Left lobe of liver (tissue), 2 donors: ENCODE data around the gene NCOA3. TPM values are rescaled to one million over a fixed set of nuclear protein-coding genes. Genes with fewer than 3 reads are reported as not detected.
"Not testable (repeated sequence)": the region's sequence is repeated elsewhere in the genome, so short reads cannot be mapped to it uniquely, and the experiment has no call there.

ENCODE experiments used
- ATAC-seq: fragments of 200-7000 bp; cut with Tn5 transposase; one replicate; pipeline ENCODE4 v1.9.1; 2020; ENCODE audit warnings: mild to moderate bottlenecking, moderate library complexity
- DNase-seq: peaks from one replicate; pipeline ENCODE4 v3.0.0-alpha.2; 2020; ENCODE audit warnings: low spot score
- total RNA-seq: library from RNA; stranded (reverse); gene quantifications from one replicate; pipeline ENCODE4 v1.2.1, GENCODE V29; 2021
- donor health status: DM: no; HTN: no; CAD: no; lungs with moderate emphysema.
- donor health status: DM: no; HTN: yes; CAD: no.

NCOA3 gene
- total RNA-seq, 1 donor from 2014 or later, result 11.2 TPM

- ATAC-seq (no peak), DNase-seq (no peak)
Measured at GRCh38 chr20:47499053-47499452, 2.6 kb upstream of the NCOA3 start.

DNA sequence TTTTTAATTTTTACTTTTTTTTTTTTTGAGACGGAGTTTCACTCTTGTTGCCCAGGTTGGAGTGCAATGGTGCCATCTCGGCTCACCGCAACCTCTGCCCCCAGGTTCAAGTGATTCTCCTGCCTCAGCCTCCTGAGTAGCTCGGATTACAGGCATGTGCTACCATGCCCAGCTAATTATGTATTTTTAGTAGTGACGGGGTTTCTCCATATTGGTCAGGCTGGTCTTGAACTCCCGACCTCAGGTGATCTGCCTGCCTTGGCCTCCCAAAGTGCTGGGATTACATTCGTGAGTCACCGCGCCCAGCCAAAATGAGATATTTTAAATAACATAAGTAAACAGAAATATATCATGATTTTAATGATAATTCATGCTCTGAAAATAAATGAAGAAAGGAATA lies 1.6 kb upstream of the NCOA3 start:
- not testable (repeated sequence) for DNase-seq, ATAC-seq

DNA sequence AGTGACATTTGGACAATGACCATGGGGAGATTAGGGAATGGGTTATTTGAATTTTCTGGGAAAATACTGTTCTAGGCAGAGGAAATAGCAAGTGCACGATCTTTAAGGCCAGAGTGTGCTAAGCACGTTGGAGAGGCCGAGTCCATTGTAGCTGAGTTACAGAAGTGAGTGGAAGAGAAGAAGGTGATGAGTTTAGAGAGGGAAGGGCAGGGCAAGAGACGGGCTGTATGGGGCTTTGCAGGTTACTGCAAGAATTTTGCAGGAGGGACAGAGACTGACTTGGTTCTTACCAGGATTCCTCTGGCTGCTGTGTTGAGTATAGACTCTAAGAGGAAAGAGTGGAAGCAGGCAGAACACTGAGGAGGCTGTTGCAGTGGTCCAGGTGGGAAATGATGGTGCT lies 1.1 kb upstream of the NCOA3 start:
- no peak for DNase-seq
- ATAC-seq, result no peak

DNA sequence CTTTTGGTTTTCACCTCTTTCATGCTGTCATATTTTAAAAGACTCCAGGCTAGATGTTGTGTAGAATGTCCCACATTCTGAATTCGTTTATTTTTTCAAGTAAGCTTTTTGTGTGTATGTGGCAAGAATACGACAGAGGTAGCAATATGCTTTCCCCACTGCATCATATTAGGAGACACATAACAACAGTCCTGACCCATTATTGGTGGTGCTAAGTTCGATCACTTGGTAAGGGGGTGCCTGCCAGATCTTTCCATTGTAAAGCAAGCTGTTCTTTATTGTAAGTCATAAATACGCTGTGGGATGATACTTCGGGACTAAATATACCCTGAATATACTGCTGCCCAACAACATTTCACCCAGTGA lies 588 bp upstream of the NCOA3 start:
- ATAC-seq (no peak), DNase-seq (no peak)

DNA sequence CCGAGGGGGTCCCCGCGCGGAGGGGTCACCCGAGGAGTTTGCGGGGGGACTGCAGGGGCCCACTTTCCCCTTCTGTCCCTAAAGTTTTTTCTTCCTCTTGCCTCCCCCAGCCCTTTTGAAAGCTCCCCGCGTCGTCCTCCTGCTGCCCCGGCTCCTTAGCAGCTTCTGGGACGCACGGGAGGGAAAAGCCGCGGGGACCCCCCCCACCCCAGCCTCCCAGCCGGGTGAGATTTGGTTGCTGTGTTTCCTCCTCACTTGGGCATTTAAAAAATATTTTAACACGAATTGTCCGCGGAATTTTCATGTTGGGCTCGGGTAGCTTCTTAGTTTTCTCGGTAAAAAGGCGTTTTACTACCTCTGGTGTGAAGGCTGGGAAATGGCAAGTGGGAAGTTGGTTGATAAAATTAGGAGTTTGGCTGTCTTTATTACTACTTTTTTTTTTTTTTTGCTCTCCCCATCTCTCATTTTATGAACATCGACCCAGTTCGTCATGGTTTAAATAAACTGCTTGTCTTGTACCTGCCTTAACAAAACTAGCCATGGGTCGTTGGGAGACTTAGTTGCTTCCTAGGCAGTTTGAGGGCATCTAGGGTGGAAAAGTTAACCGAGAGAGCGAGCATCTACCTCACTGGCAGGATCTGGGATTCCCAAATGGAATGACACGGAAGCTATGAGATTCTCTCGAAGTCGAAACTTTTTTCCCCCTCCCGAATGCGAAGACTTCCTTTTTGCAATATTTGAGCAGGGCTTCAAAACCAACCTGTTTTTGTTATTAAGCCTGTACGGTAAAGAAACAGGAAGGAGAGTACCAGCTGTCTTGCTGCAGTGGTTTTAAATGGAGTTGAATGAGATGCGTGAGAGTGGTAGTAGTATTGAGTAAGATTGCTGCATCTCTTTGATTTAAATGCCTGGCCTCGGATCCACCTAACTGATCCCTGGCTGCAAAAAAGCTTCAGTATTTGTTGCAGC lies 868 bp downstream of the NCOA3 start:
- ATAC-seq (peak; percentile 36), DNase-seq (peak; percentile 48)

DNA sequence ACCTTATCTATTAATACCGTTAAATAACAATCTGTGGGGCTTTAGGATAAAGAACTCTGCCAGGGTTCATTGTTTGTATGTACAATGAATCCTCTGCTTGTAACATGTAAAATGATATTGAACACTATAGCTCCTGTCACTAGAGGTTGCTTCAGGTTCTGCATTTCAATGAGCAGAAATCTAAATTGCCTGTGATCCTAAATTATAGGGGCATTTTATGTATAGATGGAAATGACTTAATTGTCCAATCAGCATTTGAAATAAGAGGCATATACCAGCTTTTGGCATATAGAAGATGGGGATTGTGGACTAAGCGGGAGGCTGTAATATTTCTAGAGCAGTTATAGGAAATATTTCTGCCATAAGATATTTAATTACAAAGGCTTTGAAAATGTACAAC lies 2.0 kb downstream of the NCOA3 start:
- DNase-seq, result no peak
- ATAC-seq, result no peak

- DNase-seq (peak; percentile 22), ATAC-seq (peak; percentile 2)
Measured at GRCh38 chr20:47506335-47506734, 4.6 kb downstream of the NCOA3 start.

- peak; percentile 8 for DNase-seq
- no peak for ATAC-seq
Measured at GRCh38 chr20:47506850-47507249, 5.2 kb downstream of the NCOA3 start.

GRCh38 chr20:47507275-47507981 lies 5.7 kb downstream of the NCOA3 start:
- not testable (repeated sequence) for ATAC-seq, DNase-seq

DNA sequence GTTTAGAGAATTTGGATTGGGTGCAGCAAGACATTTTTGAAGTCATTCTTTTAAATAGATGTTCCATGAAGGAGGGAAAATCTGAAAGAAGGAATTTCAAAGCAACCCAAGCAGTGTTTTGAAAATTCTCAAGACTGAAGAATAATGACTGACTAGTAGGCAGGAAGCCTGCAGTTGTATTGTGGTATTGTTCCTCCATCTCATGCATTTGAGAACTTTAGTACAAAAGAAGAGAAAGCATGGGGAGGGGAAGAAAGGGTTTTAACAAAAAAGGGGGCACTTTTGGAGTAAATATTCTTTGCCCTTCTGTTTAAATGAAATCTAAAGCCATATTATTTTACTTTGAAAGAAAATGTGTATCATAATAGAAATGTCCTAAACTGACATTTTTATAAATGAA lies 6.6 kb downstream of the NCOA3 start:
- ATAC-seq, result no peak
- no peak for DNase-seq

DNA sequence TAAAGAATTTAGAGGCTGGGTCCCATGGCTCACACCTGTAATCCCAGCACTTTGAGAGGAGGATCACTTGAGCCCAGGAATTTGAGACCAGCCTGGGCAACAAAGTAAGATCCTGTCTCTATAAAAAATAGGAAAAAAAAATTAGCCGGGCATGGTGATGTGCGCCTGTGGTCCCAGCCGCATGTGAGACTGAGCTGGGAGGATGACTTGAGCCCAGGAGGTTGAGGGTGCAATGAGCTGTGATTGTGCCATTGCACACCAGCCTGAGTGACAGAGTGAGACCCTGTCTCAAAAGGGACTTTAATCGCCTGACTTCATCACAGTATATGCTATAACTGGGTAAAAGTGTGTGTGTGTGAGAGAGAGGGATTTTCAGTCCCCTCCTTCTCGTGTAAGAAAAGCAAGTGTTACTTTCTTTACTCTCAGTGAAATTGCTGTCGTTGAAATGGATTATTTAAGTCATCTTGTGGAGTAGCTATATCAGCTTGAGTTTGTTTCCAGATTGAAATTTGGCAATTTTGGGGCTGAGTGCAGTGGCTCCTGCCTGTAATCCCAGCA lies 7.5 kb downstream of the NCOA3 start:
- ATAC-seq, result no peak
- DNase-seq, result no peak

DNA sequence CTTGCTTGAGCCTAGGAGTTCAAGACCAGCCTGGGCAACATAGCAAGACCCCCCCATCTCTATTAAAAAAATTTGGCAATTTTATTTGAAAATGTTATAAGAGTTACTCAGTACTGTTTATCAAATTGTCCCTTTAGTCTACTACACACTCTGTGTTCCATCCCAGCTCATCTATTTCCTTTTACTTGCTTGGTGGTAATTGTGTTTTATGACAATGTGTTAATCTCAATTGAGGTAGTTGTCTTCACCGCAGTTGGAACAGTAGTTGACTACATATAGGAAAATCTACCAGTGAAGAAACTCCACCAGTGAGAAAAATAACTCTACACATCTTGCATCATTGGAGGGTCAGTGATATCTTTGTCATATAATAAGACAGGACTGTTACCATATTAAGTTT lies 8.0 kb downstream of the NCOA3 start:
- DNase-seq, result no peak
- no peak for ATAC-seq

DNA sequence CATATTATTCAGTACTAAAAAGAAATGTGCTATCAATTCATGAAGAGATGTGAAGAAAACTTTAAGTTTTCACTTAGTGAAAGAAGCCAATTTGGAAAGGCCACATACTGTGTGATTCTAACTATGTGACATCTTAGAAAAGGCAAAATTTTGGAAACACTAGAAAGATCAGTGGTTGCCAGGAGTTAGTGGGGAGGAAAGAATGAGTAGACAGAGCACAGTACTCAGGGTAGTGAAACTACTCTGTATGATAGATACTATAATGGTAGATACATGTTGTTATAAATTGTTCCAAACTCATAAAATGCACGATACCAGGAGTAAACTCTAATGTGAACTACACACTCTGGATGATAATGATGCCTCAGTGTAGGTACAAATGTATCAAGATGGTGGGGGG lies 14.2 kb downstream of the NCOA3 start:
- ATAC-seq (no peak), DNase-seq (no peak)

DNA sequence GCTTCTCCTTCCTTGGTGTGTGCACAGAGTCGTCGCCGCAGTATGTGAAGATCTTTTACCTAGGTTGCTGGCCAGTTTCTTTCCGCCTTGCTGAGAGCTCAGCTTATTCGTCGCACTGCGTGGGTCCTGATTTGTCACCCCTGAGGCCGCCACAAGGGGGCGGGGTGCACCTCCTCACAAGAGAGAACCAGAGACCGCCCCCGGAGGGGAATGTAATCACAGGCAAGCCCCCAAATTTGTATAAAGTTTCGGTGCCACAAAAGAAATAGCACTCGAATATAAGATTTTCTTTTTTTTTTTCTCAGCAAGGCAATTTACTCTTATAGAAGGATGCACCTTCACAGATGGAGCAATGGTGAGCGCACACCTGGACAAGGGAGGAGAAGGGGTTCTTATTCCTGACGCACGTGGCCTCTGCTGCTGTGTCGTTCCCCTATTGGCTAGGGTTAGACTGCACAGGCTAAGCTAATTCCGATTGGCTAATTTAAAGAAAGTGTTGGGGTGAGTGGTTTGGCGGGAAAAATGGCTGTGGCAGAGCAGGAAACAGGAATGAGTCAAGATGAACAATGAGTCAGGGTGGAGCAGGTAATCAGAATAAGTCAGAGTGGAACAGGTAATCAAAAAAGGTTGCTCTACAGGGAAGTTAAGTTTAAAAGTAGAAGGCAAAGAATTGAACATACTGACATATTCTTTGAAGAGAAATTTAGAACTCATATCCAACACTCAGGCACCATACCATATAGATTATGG lies 19.5 kb downstream of the NCOA3 start:
- no peak for DNase-seq
- ATAC-seq, result no peak

DNA sequence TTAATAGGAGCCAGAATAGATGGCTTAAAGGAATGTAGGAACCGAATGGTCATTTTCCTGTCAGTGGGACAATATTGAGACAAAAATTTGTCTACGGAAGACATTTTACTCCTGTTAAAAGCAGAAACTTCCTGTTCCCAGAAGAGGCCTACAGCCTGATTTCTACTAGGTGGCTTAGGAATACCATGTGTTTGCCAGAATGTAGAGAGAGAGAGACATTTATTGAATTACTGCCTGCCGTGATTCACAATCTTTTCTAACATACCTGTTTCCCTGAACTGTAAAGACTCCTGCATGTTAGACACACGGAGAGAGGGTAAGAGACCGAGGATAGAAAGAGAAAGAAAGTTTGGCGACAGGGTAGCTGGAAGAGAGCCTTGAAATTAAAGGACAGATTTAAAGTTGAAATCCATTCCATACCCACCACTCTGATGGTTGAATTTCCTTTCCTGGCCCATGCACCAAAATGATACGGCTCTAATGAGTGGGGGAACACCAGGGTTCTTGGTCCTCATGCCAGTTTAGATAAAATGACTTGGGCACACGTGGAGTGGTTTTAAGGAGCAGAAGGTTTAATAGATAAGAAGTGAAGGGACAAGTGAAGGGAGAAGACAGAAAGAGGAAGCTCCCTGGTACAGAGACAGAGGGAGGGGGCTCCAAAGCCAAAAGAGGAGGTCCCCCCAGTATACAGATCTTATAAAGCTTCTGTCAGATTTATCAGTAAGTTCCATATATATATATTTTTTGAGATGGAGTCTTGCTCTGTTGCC lies 22.5 kb downstream of the NCOA3 start:
- ATAC-seq (no peak), DNase-seq (no peak)

DNA sequence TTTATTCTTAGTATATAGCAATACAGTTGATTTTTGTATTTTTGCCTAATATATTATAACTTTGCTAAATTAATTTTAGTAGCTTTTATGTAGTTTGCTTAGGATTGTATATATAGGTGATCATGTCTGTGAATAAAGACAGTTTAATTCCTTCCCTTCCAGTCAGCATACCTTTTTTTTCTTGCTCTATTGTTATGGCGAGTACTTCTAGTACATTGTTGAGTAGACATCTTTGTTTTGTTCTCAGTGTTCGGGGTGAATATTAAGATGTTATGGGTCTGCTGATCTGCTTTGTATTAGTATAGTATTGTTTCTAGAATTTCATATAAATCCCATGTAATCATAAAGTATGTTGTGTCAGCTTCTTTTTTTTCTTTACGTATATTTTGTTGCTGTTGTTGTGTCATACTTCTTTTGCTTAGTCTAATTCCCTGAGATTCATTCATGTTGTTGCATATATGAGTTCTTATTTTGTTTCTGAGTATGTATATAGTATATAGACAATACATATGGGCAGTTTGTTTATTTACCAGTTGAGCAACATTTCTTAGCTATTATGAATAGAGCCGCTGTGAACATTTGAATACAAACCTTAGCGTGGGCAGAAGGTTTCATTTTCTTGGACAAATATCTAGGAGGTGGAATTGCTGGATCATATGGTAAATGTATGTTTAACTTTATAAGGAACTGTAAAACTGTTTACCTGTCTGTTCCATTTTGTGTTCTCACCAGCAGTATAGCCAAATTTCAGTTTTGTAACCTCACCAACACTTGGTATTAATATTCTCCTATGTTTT lies 25.5 kb downstream of the NCOA3 start:
- DNase-seq, result no peak
- ATAC-seq, result no peak

GRCh38 chr20:47529840-47530239 lies 28.2 kb downstream of the NCOA3 start:
- DNase-seq (no peak), ATAC-seq (no peak)

DNA sequence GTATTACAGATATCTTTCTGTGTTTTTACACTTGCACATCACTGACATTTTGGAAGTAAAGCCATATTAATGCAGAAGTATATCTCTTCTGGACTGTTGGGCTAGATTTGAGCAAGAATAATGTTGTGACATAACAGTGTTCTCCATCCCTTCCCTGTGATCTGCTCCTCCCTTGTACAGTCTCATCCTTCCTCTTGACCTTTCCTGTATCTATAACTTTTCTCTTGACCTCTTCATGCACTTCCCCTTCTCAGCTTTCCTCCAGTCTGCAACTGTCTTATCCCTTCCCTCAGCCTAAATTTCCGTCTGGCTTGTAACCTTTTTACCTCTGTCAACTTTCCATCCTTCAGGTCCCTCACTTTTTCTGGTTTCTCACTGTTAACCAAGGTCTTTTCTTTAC lies 29.8 kb downstream of the NCOA3 start:
- peak; percentile 37 for ATAC-seq
- DNase-seq, result no peak

- ATAC-seq, result no peak
- no peak for DNase-seq
Measured at GRCh38 chr20:47532002-47532401, 30.3 kb downstream of the NCOA3 start.
